ENCODE measurements around the gene SYNPO2. TPM values are rescaled to one million over a fixed set of nuclear protein-coding genes. Genes with fewer than 3 reads are reported as not detected.

SYNPO2 gene
- total RNA-seq, 1 experiment from 2014 or later: 0.26 TPM

DNA sequence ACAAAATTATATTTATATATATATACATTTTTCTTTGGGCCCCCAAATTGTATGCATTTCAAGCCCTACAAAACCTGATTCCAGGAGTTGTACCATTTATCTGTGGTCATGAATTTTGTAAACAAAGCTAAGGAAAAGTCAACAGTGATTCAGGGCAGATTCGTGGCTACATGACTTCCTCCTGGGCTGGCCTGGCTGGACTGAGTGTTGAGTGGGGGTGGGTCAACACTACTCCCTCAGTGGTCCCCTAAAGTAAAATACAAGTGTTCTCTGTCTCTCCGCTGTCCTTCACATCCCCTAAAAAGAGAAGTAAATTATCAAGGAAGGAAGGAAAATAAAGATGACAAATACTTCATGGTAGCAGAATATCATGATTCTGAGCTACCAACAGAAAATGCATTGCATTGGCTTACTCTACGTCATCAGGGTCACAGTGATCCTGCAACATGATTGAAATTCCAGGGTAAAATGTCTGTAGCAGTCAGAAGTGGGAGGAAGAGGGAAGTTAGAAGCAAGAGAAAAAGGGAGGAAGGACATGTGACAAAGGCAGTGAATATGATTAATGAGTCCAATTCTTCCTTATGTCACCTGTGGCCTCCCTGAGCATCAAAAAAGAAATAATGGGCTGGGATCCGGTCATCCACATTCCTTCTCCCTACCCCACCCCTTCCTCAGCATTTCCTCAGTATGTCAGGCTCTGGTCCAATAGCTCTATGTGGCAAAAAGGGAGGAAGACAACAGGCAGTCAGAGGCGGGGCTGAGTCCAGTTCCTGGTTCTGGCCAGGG, 204.6 kb downstream of the SYNPO2 start:
- ChIA-PET CTCF (no interaction called here), POLR2A (ENCODE audit: low non-redundant PET) (no interaction called here)
- BruUV-seq (replicated peaks): no TSS peak
- no peak overlapping the region for H3K27ac ChIP-seq (ENCODE audit: low read depth, low read length, poor library complexity, severe bottlenecking)
- no peak for DNase-seq (ENCODE audit: low spot score)
- intact Hi-C loops (cut with micrococcal nuclease; ENCODE audit: unreplicated experiment): no loop called here
- H3K36me3 ChIP-seq (ENCODE audit: insufficient read depth, low read length, poor library complexity, severe bottlenecking): no peaks in the 10 kb centered on the region
- no peak overlapping the region for H3K4me3 ChIP-seq (ENCODE audit: low read depth, low read length, poor library complexity, severe bottlenecking)
- no peaks in the 10 kb centered on the region for H3K27me3 ChIP-seq (replicated peaks; ENCODE audit: insufficient read depth, low read depth, low read length, poor library complexity)
- no peaks in the 10 kb centered on the region for H3K9me3 ChIP-seq (ENCODE audit: low read depth, low read length, poor library complexity, severe bottlenecking)
- TF ChIP-seq EZH2 (IDR thresholded peaks at IDR 0.05; ENCODE audit: borderline replicate concordance, low read depth, low read length, poor library complexity, severe bottlenecking): no peak
- TF ChIP-seq, protein P1, sequence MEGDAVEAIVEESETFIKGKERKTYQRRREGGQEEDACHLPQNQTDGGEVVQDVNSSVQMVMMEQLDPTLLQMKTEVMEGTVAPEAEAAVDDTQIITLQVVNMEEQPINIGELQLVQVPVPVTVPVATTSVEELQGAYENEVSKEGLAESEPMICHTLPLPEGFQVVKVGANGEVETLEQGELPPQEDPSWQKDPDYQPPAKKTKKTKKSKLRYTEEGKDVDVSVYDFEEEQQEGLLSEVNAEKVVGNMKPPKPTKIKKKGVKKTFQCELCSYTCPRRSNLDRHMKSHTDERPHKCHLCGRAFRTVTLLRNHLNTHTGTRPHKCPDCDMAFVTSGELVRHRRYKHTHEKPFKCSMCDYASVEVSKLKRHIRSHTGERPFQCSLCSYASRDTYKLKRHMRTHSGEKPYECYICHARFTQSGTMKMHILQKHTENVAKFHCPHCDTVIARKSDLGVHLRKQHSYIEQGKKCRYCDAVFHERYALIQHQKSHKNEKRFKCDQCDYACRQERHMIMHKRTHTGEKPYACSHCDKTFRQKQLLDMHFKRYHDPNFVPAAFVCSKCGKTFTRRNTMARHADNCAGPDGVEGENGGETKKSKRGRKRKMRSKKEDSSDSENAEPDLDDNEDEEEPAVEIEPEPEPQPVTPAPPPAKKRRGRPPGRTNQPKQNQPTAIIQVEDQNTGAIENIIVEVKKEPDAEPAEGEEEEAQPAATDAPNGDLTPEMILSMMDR (conservative IDR thresholded peaks at IDR 0.05; ENCODE audit: low read depth, low read length): no peak
- no peaks in the 10 kb centered on the region for H3K4me1 ChIP-seq (ENCODE audit: insufficient read depth, low read length, poor library complexity, severe bottlenecking)

DNA sequence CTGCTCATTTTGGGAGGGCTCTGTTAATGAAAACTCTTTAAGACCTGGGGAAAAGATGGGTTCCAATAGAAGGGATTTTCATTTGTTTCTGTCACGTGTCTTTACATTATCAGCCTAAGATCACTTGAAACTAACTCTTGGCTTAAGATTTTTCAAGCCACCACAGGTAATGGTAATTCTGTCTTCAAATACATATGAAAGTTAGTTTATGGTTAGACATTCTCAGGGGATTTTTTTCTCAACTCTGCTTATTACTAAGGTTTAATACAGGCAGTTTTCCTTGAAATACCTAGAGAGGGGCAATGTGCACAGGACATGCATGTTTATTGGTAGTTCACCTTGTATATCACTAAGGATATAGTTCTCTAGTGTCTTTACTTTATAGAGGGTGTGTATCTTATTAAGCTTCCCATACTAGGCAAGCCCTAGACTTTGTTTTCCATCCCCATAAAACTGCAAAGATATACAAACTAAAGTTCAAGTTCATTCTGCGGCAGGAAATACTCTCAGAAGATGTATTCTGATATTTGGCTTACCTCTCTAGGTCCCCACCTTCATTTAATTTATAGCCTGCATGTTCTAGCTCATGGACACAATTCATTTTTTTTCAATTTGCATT, 208.7 kb downstream of the SYNPO2 start:
- DNase-seq (ENCODE audit: low spot score): no peak
- ChIA-PET POLR2A (ENCODE audit: low non-redundant PET) (no interaction called here), CTCF (no interaction called here)
- Histone ChIP-seq H3K27ac (ENCODE audit: low read depth, low read length, poor library complexity, severe bottlenecking) (no peak overlapping the region), H3K36me3 (ENCODE audit: insufficient read depth, low read length, poor library complexity, severe bottlenecking) (no peaks in the 10 kb centered on the region), H3K4me3 (ENCODE audit: low read depth, low read length, poor library complexity, severe bottlenecking) (no peak overlapping the region), H3K4me1 (ENCODE audit: insufficient read depth, low read length, poor library complexity, severe bottlenecking) (no peaks in the 10 kb centered on the region), H3K9me3 (ENCODE audit: low read depth, low read length, poor library complexity, severe bottlenecking) (no peaks in the 10 kb centered on the region), H3K27me3 (replicated peaks; ENCODE audit: insufficient read depth, low read depth, low read length, poor library complexity) (no peaks in the 10 kb centered on the region)
- intact Hi-C loops (cut with micrococcal nuclease; ENCODE audit: unreplicated experiment): no loop called here
- BruUV-seq (replicated peaks): no TSS peak
- no peak for TF ChIP-seq EZH2 (IDR thresholded peaks at IDR 0.05; ENCODE audit: borderline replicate concordance, low read depth, low read length, poor library complexity, severe bottlenecking)
- TF ChIP-seq, protein P1 (conservative IDR thresholded peaks at IDR 0.05; ENCODE audit: low read depth, low read length): no peak

DNA sequence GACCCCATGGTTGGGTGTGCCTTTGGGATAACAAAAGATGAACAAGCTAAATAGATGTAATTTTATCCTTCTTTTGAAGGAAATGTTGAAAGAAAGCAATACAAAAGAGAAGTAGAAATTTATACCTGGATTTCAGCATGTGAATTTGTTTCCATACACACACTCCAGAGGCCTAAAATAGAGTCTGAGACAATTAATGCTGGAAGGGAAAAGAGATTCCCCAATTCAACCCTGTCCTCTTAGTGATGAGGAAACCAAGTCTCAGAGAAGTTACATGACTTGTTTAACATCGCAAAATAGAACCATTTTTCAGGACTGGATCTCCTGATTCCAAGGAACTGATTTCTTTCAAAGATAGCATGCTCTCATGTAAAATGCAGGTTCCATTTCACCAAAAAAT, 209.7 kb downstream of the SYNPO2 start:
- intact Hi-C loops (cut with micrococcal nuclease; ENCODE audit: unreplicated experiment): no loop called here
- TF ChIP-seq EZH2 (IDR thresholded peaks at IDR 0.05; ENCODE audit: borderline replicate concordance, low read depth, low read length, poor library complexity, severe bottlenecking): no peak
- TF ChIP-seq, protein P1 (conservative IDR thresholded peaks at IDR 0.05; ENCODE audit: low read depth, low read length): no peak
- CTCF ChIA-PET: no interaction called here

More for the DNA sequence above, 209.7 kb downstream of the SYNPO2 start:
- no peak overlapping the region for H3K27ac ChIP-seq (ENCODE audit: low read depth, low read length, poor library complexity, severe bottlenecking)
- no peak for DNase-seq (ENCODE audit: low spot score)
- POLR2A ChIA-PET (ENCODE audit: low non-redundant PET): no interaction called here
- H3K36me3 ChIP-seq (ENCODE audit: insufficient read depth, low read length, poor library complexity, severe bottlenecking): no peaks in the 10 kb centered on the region
- no peak overlapping the region for H3K4me3 ChIP-seq (ENCODE audit: low read depth, low read length, poor library complexity, severe bottlenecking)
- H3K27me3 ChIP-seq (replicated peaks; ENCODE audit: insufficient read depth, low read depth, low read length, poor library complexity): no peaks in the 10 kb centered on the region
- no TSS peak for BruUV-seq (replicated peaks)
- no peaks in the 10 kb centered on the region for H3K9me3 ChIP-seq (ENCODE audit: low read depth, low read length, poor library complexity, severe bottlenecking)
- H3K4me1 ChIP-seq (ENCODE audit: insufficient read depth, low read length, poor library complexity, severe bottlenecking): peaks cover 9% of the 10 kb centered on the region

Measured in A673 (cell line).